HepG2 (cell line): ENCODE measurements around the gene L3MBTL4. TPM values are rescaled to one million over a fixed set of nuclear protein-coding genes. Genes with fewer than 3 reads are reported as not detected.

Experiments
- ATAC-seq: fragments of 200-7000 bp; cut with Tn5 transposase; 3 replicates; pipeline ENCODE4 v1.9.1; 2020; ENCODE audit warnings: mild to moderate bottlenecking, moderate library complexity
- BruUV-seq: library from RNA; stranded (reverse); fragments of 400-500 nt; replicated peaks from 2 replicates; lab custom pipeline; 2021; lab: Mats Ljungman, UMichigan
- CTCF ChIA-PET: fragments of 300-600 bp; formaldehyde crosslinking; extraction: SDS; loops from one replicate; lab custom pipeline; 2021; ENCODE audit warnings: low total read pairs, inconsistent platforms, low intra/inter-chr PET ratio; lab: Yijun Ruan, JAX
- POLR2A ChIA-PET: fragments of 350-600 bp; sonication (Branson Sonifier 250); formaldehyde crosslinking; loops from one replicate; lab custom pipeline; 2020; ENCODE audit warnings: antibody characterized with exemption, inconsistent platforms; lab: Yijun Ruan, JAX
- DNase-seq: peaks from one replicate; pipeline ENCODE4 v3.0.0-alpha.2; 2015; ENCODE audit warnings: low spot score
- FAIRE-seq: peaks from 3 replicates; lab custom pipeline; 2011; peaks lifted over from hg19 to GRCh38; lab: Jason Lieb, UNC
- H2AFZ ChIP-seq: one replicate; pipeline ENCODE4 v1.6.1; 2011; ENCODE audit warnings: low read length, inconsistent platforms
- H3K27ac ChIP-seq: fragments of 300-600 bp; 3 replicates; pipeline ENCODE4 v1.8.0; 2011; ENCODE audit warnings: mixed run types, mild to moderate bottlenecking, mixed read lengths, low read length, inconsistent platforms; ENCODE audit not compliant: insufficient read depth; ENCODE audit errors: extremely low read length
- H3K27me3 ChIP-seq, 2 experiments: fragments of 200-600 bp in 1 of 2; 2 replicates in 1 of 2; 3 replicates in 1 of 2; pipeline versions ENCODE4 v1.6.0 to v1.8.0; 2011; ENCODE audit warnings: low read length in 2 of 2, mild to moderate bottlenecking in 2 of 2, moderate library complexity in 2 of 2, inconsistent platforms in 1 of 2; ENCODE audit not compliant: insufficient read depth in 2 of 2, control insufficient read depth in 1 of 2
- H3K36me3 ChIP-seq, 2 experiments: fragments of 200-600 bp in 1 of 2; replicated peaks in 1 of 2; 2 replicates in 1 of 2; 3 replicates in 1 of 2; pipeline versions ENCODE4 v1.5.1 to v1.8.0; 2011; ENCODE audit warnings: low read length in 2 of 2, inconsistent platforms in 1 of 2; ENCODE audit not compliant: insufficient read depth in 2 of 2, control insufficient read depth in 1 of 2
- H3K4me1 ChIP-seq: 2 replicates; pipeline ENCODE4 v1.5.1; 2012; ENCODE audit warnings: low read length, inconsistent platforms; ENCODE audit not compliant: insufficient read depth
- H3K4me2 ChIP-seq: 2 replicates; pipeline ENCODE4 v1.6.0; 2011; ENCODE audit warnings: low read depth, low read length, inconsistent platforms
- H3K4me3 ChIP-seq, 3 experiments: fragments of 200-600 bp in 1 of 3; sonication (generic), shearing (Covaris generic) in 1 of 3; replicated peaks in 1 of 3; 2 replicates each; pipeline ENCODE4 v1.5.1; 2011 to 2016; ENCODE audit warnings: low read length in 3 of 3, inconsistent platforms in 2 of 3, low read depth in 2 of 3, mild to moderate bottlenecking in 2 of 3, control low read depth in 1 of 3, mixed read lengths in 1 of 3; ENCODE audit not compliant: insufficient read depth in 1 of 3
- H3K79me2 ChIP-seq: one replicate; pipeline ENCODE4 v1.6.1; 2011; ENCODE audit warnings: low read length, inconsistent platforms; ENCODE audit not compliant: insufficient read depth
- H3K9ac ChIP-seq: 2 replicates; pipeline ENCODE4 v1.6.0; 2011; ENCODE audit warnings: mild to moderate bottlenecking, low read depth, low read length, inconsistent platforms; ENCODE audit not compliant: insufficient read depth
- H3K9me3 ChIP-seq: 2 replicates; pipeline ENCODE4 v1.5.1; 2012; ENCODE audit warnings: mild to moderate bottlenecking, low read length
- H4K20me1 ChIP-seq: 2 replicates; pipeline ENCODE4 v1.6.0; 2011; ENCODE audit warnings: inconsistent platforms, mild to moderate bottlenecking, low read length, moderate library complexity; ENCODE audit not compliant: insufficient read depth
- ARNTL ChIP-seq: sonication (generic); formaldehyde crosslinking; IDR thresholded peaks from 2 replicates; pipeline ENCODE4 v1.4.0; 2020; ENCODE audit warnings: mild to moderate bottlenecking, missing genetic modification reagents
- CSRNP1 ChIP-seq: sonication (generic); formaldehyde crosslinking; IDR thresholded peaks from 2 replicates; pipeline ENCODE4 v1.8.1; 2023; ENCODE audit warnings: mild to moderate bottlenecking, missing genetic modification reagents
- KDM3A ChIP-seq: IDR thresholded peaks from 2 replicates; pipeline ENCODE4 v1.6.1; 2018; ENCODE audit warnings: low read depth, missing compliant biosample characterization
- KDM6A ChIP-seq: IDR thresholded peaks from 2 replicates; pipeline ENCODE4 v1.6.1; 2016; ENCODE audit warnings: low read depth
- MAX ChIP-seq: IDR thresholded peaks from 2 replicates; pipeline ENCODE4 v1.6.1; 2012; ENCODE audit warnings: inconsistent platforms
- POLR2A ChIP-seq, 2 experiments: IDR thresholded peaks; 2 replicates each; pipeline ENCODE4 v1.6.1; 2011; ENCODE audit warnings: low read depth in 2 of 2, low read length in 2 of 2, mild to moderate bottlenecking in 1 of 2, moderate library complexity in 1 of 2; ENCODE audit not compliant: insufficient read depth in 1 of 2
- SMARCE1 ChIP-seq: fragments of 450-650 bp; IDR thresholded peaks from 2 replicates; pipeline ENCODE4 v1.6.1; 2017; ENCODE audit warnings: borderline replicate concordance
- SP1 ChIP-seq, 2 experiments: fragments of 450-650 bp in 1 of 2; sonication (generic) in 1 of 2; formaldehyde crosslinking in 1 of 2; IDR thresholded peaks; 2 replicates each; pipeline versions ENCODE4 v1.4.0 to v1.6.1; 2016 to 2020; ENCODE audit warnings: missing genetic modification reagents in 1 of 2
- ZNF281 ChIP-seq: sonication (generic); formaldehyde crosslinking; IDR thresholded peaks from 2 replicates; pipeline ENCODE4 v1.4.0; 2020; ENCODE audit warnings: missing genetic modification reagents, borderline replicate concordance
- ZNF326 ChIP-seq: sonication (generic); formaldehyde crosslinking; IDR thresholded peaks from 2 replicates; pipeline ENCODE4 v1.4.0; 2020; ENCODE audit warnings: missing genetic modification reagents, borderline replicate concordance
- ZNF709 ChIP-seq: sonication (generic); formaldehyde crosslinking; IDR thresholded peaks from 2 replicates; pipeline ENCODE4 v1.5.0; 2020; ENCODE audit warnings: mild to moderate bottlenecking, missing genetic modification reagents
- ZNF83 ChIP-seq: sonication (generic); formaldehyde crosslinking; IDR thresholded peaks from 2 replicates; pipeline ENCODE4 v1.4.0; 2020; ENCODE audit warnings: missing genetic modification reagents, mild to moderate bottlenecking, borderline replicate concordance
- ZSCAN12 ChIP-seq: sonication (generic); formaldehyde crosslinking; IDR thresholded peaks from 2 replicates; pipeline ENCODE4 v1.9.0; 2021; ENCODE audit warnings: mild to moderate bottlenecking, missing genetic modification reagents
- WGBS: methylation state at CpG from one replicate; pipeline ENCODE4 v1.1.6; 2017; ENCODE audit warnings: low lambda C conversion rate; 5-methylcytosine and 5-hydroxymethylcytosine counted together
- in situ Hi-C: cut with HindIII; loops from 2 replicates; pipeline ENCODE4 v1.10.0; 2017; ENCODE audit warnings: low pct_unique_long_range_greater_than_20kb; ENCODE audit not compliant: extremely low pct_ligation_motif_present
- intact Hi-C: fragments of 100-400 bp; cut with micrococcal nuclease; formaldehyde crosslinking; loops from one replicate; pipeline ENCODE4 v1.10.0; 2022; ENCODE audit not compliant: unreplicated experiment
- polyA plus RNA-seq, 8 experiments: library from polyadenylated mRNA; depleted of rRNA in 3 of 8; stranded (reverse) in 7 of 8; unstranded in 1 of 8; fragments of >200 nt; fragmentation: Illumina TruSeq in 4 of 8; extraction: Trizol in 4 of 8; gene quantifications; 2 replicates each; pipeline versions ENCODE4 v1.2.1 to v1.2.3, GENCODE V29; 2011 to 2016; ENCODE audit warnings: low read depth in 4 of 8, missing spikeins in 1 of 8, mixed read lengths in 1 of 8; ENCODE audit not compliant: insufficient read depth in 1 of 8
- total RNA-seq, 5 experiments: library from RNA; depleted of rRNA; stranded (reverse); fragments of >200 nt; fragmentation: Illumina TruSeq; extraction: Trizol; gene quantifications; 2 replicates each; pipeline ENCODE4 v1.2.3, GENCODE V29; 2016; ENCODE audit warnings: low read depth in 1 of 5
- TF ChIP-seq, protein P1 (sequence below): sonication (generic); formaldehyde crosslinking; conservative IDR thresholded peaks from 2 replicates; pipeline ENCODE4 v1.4.0; 2020; ENCODE audit warnings: missing genetic modification reagents
- TF ChIP-seq, protein P2 (sequence below): sonication (generic); formaldehyde crosslinking; IDR thresholded peaks from 2 replicates; pipeline ENCODE4 v1.9.0; 2021; ENCODE audit warnings: missing genetic modification reagents, mild to moderate bottlenecking, borderline replicate concordance

Gene L3MBTL4
- total and polyA plus RNA-seq, 2 of the 13 experiments (the other 11 are each of a cell fraction or from before 2014, with no cell fraction given), result 10.8 to 13.3 TPM

DNA sequence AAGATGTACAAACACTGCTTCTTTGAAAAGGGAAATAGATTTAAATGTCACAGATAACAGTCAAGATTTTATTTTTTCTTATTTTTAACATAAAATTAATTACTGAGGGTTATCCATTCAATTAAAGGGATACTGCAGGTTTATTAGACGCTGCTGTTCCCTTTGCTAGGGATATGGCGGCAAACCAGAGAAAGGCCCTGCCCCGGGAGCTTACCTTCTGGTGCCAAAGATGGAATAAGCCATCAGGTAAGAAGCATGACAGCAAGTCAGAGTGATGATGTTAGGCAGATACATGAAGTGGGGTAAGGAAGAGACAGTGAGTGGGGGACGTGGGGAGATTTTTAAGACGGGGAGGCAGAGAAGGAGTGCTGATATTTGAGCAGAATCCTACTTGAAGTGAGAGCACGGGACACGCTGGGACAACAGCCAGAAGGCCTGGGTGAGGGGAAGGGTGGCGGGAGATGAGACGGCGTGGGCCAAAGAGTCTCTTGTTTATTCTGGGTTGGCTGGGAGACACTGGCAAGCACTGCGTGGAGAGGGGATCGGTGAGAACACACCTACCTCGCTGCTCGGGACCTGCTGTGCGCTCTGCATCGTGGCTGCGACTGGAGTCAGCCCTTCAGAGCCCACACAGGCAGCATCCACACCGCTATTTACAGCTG is 268.9 kb downstream of the L3MBTL4 start (continued):
- no peak for TF ChIP-seq ZNF83 (CRISPR knock-in tag)
- no peak for TF ChIP-seq ARNTL (CRISPR knock-in tag)
- TF ChIP-seq, protein P1, sequence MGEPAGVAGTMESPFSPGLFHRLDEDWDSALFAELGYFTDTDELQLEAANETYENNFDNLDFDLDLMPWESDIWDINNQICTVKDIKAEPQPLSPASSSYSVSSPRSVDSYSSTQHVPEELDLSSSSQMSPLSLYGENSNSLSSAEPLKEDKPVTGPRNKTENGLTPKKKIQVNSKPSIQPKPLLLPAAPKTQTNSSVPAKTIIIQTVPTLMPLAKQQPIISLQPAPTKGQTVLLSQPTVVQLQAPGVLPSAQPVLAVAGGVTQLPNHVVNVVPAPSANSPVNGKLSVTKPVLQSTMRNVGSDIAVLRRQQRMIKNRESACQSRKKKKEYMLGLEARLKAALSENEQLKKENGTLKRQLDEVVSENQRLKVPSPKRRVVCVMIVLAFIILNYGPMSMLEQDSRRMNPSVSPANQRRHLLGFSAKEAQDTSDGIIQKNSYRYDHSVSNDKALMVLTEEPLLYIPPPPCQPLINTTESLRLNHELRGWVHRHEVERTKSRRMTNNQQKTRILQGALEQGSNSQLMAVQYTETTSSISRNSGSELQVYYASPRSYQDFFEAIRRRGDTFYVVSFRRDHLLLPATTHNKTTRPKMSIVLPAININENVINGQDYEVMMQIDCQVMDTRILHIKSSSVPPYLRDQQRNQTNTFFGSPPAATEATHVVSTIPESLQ, result no peak
- no peak for TF ChIP-seq SP1 (IDR thresholded peaks at IDR 0.05)
- TF ChIP-seq SP1 (CRISPR knock-in tag; IDR thresholded peaks at IDR 0.05), result no peak
- no peak for TF ChIP-seq SMARCE1
- TF ChIP-seq MAX, result no peak

GRCh38 chr18:6139007-6139406 is 275.7 kb downstream of the L3MBTL4 start:
- TF ChIP-seq CSRNP1 (CRISPR knock-in tag) (no peak), ZSCAN12 (no peak), KDM3A (CRISPR knock-in tag) (no peak), ZNF709 (CRISPR knock-in tag) (no peak), POLR2A (IDR thresholded peaks at IDR 0.05; ENCODE audit: insufficient read depth in 1 of 2, low read depth in 2 of 2, low read length in 2 of 2) (no peak), ZNF326 (CRISPR knock-in tag) (no peak), ZNF281 (CRISPR knock-in tag) (no peak), KDM6A (no peak)
- TF ChIP-seq, protein P2, sequence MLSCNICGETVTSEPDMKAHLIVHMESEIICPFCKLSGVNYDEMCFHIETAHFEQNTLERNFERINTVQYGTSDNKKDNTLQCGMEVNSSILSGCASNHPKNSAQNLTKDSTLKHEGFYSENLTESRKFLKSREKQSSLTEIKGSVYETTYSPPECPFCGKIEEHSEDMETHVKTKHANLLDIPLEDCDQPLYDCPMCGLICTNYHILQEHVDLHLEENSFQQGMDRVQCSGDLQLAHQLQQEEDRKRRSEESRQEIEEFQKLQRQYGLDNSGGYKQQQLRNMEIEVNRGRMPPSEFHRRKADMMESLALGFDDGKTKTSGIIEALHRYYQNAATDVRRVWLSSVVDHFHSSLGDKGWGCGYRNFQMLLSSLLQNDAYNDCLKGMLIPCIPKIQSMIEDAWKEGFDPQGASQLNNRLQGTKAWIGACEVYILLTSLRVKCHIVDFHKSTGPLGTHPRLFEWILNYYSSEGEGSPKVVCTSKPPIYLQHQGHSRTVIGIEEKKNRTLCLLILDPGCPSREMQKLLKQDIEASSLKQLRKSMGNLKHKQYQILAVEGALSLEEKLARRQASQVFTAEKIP (CRISPR knock-in tag), result no peak
- ChIA-PET POLR2A (no interaction called here), CTCF (no interaction called here)
- Histone ChIP-seq H2AFZ (no peak overlapping the region), H3K27ac (no peak overlapping the region), H3K79me2 (no peaks in the 10 kb centered on the region), H3K9ac (no peak overlapping the region), H3K27me3 (no peaks in the 10 kb centered on the region), H4K20me1 (no peaks in the 10 kb centered on the region), H3K9me3 (peaks cover 10% of the 10 kb centered on the region; the same call in 1 of the 2 replicates), H3K4me3 (no peak overlapping the region), H3K36me3 (peaks cover 0 to 20% of the 10 kb centered on the region in 2 experiments; a peak in 3 of 5 replicates), H3K4me1 (no peaks in the 10 kb centered on the region), H3K4me2 (no peak overlapping the region)
- WGBS, result 100% methylated on average over 2 of the region's 3 CpGs
- ATAC-seq (no peak; the same call in 1 of the 3 replicates), DNase-seq (no peak), FAIRE-seq (no peak)
- intact Hi-C loops, result no loop called here
- BruUV-seq, result no TSS peak
- in situ Hi-C loops, result no loop called here
